GM12801 (cell line): ENCODE data around the gene CORT.

Experiments used
- CTCF ChIP-seq: IDR thresholded peaks from one replicate; pipeline ENCODE4 v1.5.1; 2011; ENCODE audit warnings: control low read depth; ENCODE audit not compliant: insufficient read length; ENCODE audit errors: extremely low read depth

The CORT gene

GRCh38 chr1:10424034-10424433 lies 25.8 kb upstream of the CORT start:
- TF ChIP-seq CTCF, result no peak

GRCh38 chr1:10424651-10425050 lies 25.2 kb upstream of the CORT start:
- no peak for TF ChIP-seq CTCF

GRCh38 chr1:10428984-10429383 lies 20.8 kb upstream of the CORT start:
- TF ChIP-seq CTCF, result no peak

GRCh38 chr1:10429868-10430215 lies 20.0 kb upstream of the CORT start:
- no peak for TF ChIP-seq CTCF

- TF ChIP-seq CTCF, result no peak
Observed at GRCh38 chr1:10430216-10431069, 19.4 kb upstream of the CORT start, which contains the start of gene CENPS. TSS of gene CENPS (plus strand) at chr1:10430433. CDS start at chr1:10430518, 85 bp downstream.

GRCh38 chr1:10431070-10431730 lies 18.6 kb upstream of the CORT start:
- TF ChIP-seq CTCF, result no peak

- no peak for TF ChIP-seq CTCF
Observed at GRCh38 chr1:10432910-10433700, 16.7 kb upstream of the CORT start.
